IPS-20b (cell line): ENCODE results near the gene KRTAP10-7.
"Not testable (repeated sequence)": the region's sequence is repeated elsewhere in the genome, so short reads cannot be mapped to it uniquely, and the experiment has no call there.

Experiments
- H3K27ac ChIP-seq: one replicate; pipeline ENCODE4 v1.5.1; 2013; ENCODE audit warnings: low read length
- H3K27me3 ChIP-seq: 2 replicates; pipeline ENCODE4 v1.6.1; 2013; ENCODE audit warnings: mild to moderate bottlenecking, low read length, inconsistent platforms; ENCODE audit not compliant: insufficient read depth
- H3K36me3 ChIP-seq: 2 replicates; pipeline ENCODE4 v1.6.1; 2013; ENCODE audit warnings: low read depth, mild to moderate bottlenecking, inconsistent platforms, low read length, moderate library complexity; ENCODE audit not compliant: insufficient read depth
- H3K4me1 ChIP-seq: 2 replicates; pipeline ENCODE4 v1.6.1; 2013; ENCODE audit warnings: mild to moderate bottlenecking, control low read depth, inconsistent platforms, low read length, moderate library complexity; ENCODE audit not compliant: insufficient read depth
- H3K4me3 ChIP-seq: 2 replicates; pipeline ENCODE4 v1.5.1; 2013; ENCODE audit warnings: mild to moderate bottlenecking, low read length, inconsistent platforms
- H3K9ac ChIP-seq: 2 replicates; pipeline ENCODE4 v1.6.1; 2013; ENCODE audit warnings: low read depth, mild to moderate bottlenecking, inconsistent platforms, low read length, moderate library complexity
- H3K9me3 ChIP-seq: 2 replicates; pipeline ENCODE4 v1.6.1; 2013; ENCODE audit warnings: mild to moderate bottlenecking, low read depth, low read length, inconsistent platforms; ENCODE audit not compliant: insufficient read depth

KRTAP10-7 gene

GRCh38 chr21:44646366-44647221, 46.2 kb downstream of the KRTAP10-7 start, which contains the start of gene KRTAP10-11:
TSS of gene KRTAP10-11 (plus strand) at chr21:44646414. CDS start at chr21:44646459, 45 bp downstream.
- H3K4me3 ChIP-seq, H3K4me1 ChIP-seq, H3K36me3 ChIP-seq, H3K9ac ChIP-seq, H3K27me3 ChIP-seq, H3K27ac ChIP-seq: not testable (repeated sequence)
- peaks cover 12% of the 10 kb centered on the region; the same call in 1 of the 2 replicates for H3K9me3 ChIP-seq

DNA sequence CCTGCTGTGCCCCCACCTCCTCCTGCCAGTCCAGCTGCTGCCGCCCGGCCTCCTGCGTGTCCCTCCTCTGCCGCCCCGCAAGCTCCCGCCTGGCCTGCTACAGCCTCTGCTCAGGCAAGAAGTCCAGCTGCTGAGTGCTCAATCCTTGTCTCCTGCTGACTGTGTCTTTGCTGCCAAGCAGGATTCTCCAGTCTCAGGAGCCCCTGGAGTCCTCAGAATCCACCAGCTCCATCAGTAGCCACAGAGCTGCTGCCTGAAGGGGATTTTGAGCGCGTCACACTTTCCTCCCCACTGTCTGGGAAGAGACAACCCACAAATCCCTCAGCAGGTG, 46.8 kb downstream of the KRTAP10-7 start:
- no peaks in the 10 kb centered on the region for H3K36me3 ChIP-seq
- no peaks in the 10 kb centered on the region for H3K27me3 ChIP-seq
- H3K27ac ChIP-seq = no peak overlapping the region
- no peak overlapping the region for H3K4me3 ChIP-seq
- H3K9ac ChIP-seq = no peak overlapping the region
- peaks cover 12% of the 10 kb centered on the region; the same call in 1 of the 2 replicates for H3K9me3 ChIP-seq
- no peaks in the 10 kb centered on the region for H3K4me1 ChIP-seq

GRCh38 chr21:44648557-44649311, 48.3 kb downstream of the KRTAP10-7 start:
- Histone ChIP-seq H3K36me3 (no peaks in the 10 kb centered on the region), H3K4me3 (no peak overlapping the region), H3K9me3 (peaks cover 12% of the 10 kb centered on the region; the same call in 1 of the 2 replicates), H3K4me1 (no peaks in the 10 kb centered on the region; the same call in 1 of the 2 replicates), H3K27me3 (no peaks in the 10 kb centered on the region), H3K27ac (no peak overlapping the region), H3K9ac (no peak overlapping the region)

GRCh38 chr21:44649521-44650100, 49.2 kb downstream of the KRTAP10-7 start:
- Histone ChIP-seq H3K9ac (no peak overlapping the region), H3K27ac (no peak overlapping the region), H3K4me1 (no peaks in the 10 kb centered on the region; the same call in 1 of the 2 replicates), H3K36me3 (no peaks in the 10 kb centered on the region), H3K9me3 (peaks cover 7% of the 10 kb centered on the region; the same call in 1 of the 2 replicates), H3K27me3 (no peaks in the 10 kb centered on the region), H3K4me3 (no peak overlapping the region)

DNA sequence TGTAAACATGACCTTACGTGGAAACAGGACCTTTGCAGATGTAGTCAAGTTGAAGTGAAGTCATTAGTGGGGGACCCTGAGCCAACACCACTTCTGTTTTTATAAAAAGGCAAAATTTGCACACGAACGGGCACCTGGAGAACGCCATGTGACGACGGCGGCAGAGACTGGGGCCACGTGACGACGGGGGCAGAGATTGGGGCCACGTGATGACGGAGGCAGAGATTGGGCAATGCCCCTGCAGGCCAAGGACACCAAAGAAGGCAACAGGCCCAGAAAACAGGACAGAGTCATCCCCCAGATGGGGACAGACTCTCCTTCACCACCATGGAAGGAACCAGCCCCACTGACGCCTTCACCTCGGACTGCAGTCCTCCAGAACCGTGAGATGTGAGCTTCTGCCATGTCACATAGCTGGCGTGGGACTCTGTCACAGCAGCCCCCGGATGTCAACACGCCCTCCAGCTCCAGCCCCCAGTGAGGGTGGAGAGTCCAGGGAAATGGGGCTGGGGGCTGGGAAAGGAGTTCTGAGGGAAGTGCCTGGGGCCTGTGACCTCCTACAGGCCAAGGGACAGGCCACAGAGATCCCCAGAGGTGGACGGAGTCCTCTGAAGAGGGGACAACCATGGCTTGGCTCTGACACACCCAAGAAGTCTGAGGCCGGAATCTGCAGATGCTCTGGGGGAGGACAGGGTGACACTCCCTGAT, 50.0 kb downstream of the KRTAP10-7 start:
- no peak overlapping the region for H3K4me3 ChIP-seq
- H3K9me3 ChIP-seq = no peaks in the 10 kb centered on the region
- H3K27me3 ChIP-seq = no peaks in the 10 kb centered on the region
- H3K27ac ChIP-seq = no peak overlapping the region
- H3K36me3 ChIP-seq = no peaks in the 10 kb centered on the region
- no peaks in the 10 kb centered on the region; the same call in 1 of the 2 replicates for H3K4me1 ChIP-seq
- H3K9ac ChIP-seq = no peak overlapping the region

- Histone ChIP-seq H3K27ac (no peak overlapping the region), H3K36me3 (no peaks in the 10 kb centered on the region), H3K9me3 (no peaks in the 10 kb centered on the region), H3K4me3 (no peak overlapping the region), H3K4me1 (no peaks in the 10 kb centered on the region; the same call in 1 of the 2 replicates), H3K27me3 (no peaks in the 10 kb centered on the region), H3K9ac (no peak overlapping the region)
Observed at GRCh38 chr21:44650973-44651675, 50.7 kb downstream of the KRTAP10-7 start.
